Measurements from ENCODE around the gene NBPF1.
"Not testable (repeated sequence)": the region's sequence is repeated elsewhere in the genome, so short reads cannot be mapped to it uniquely, and the experiment has no call there.

DNA sequence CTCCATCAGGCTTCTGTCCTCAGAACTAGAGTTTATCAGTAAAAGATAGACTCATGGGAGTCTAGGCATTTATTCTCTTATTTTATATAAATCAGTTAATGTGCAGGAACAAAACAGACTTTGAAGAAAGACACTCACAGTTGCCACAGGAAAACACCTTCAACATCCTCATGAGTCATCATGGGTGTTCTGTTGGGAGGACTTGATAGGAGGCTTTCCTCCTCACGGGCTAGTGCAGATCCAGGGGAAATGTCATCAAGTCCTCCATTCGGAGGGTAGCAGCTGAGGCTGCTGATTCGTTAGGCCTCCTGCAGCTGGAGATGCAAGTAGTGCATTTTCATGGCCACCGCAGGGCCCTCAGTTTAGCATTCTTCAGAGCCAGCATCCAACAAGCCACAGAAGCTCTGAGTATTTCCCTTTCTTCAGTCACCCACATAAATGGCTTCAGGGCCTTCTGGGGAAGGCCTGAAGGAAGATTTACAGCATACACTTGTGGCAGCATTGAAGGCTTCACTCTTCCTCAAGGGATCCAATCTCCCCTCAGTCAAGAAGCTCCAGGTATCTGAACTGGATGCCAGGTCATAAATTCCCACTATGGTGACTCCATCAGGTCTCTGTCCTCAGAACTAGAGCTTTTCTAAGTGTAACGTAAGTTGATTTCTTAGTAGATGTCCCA lies 10.9 kb downstream of the NBPF1 start:
- not testable (repeated sequence) for TF ChIP-seq FOXK2 (IDR thresholded peaks at IDR 0.05); ELF4 (IDR thresholded peaks at IDR 0.05); BHLHE40 (IDR thresholded peaks at IDR 0.05; ENCODE audit: borderline replicate concordance); FOXM1 (IDR thresholded peaks at IDR 0.05; ENCODE audit: borderline replicate concordance); SP1 (IDR thresholded peaks at IDR 0.05); FOXA1 (IDR thresholded peaks at IDR 0.05); CTBP1 (IDR thresholded peaks at IDR 0.05; ENCODE audit: borderline replicate concordance); ZNF384 (IDR thresholded peaks at IDR 0.05); TARDBP (IDR thresholded peaks at IDR 0.05); SUZ12 (IDR thresholded peaks at IDR 0.05); LEF1 (IDR thresholded peaks at IDR 0.05; ENCODE audit: borderline replicate concordance)
- TF ChIP-seq, protein P1, sequence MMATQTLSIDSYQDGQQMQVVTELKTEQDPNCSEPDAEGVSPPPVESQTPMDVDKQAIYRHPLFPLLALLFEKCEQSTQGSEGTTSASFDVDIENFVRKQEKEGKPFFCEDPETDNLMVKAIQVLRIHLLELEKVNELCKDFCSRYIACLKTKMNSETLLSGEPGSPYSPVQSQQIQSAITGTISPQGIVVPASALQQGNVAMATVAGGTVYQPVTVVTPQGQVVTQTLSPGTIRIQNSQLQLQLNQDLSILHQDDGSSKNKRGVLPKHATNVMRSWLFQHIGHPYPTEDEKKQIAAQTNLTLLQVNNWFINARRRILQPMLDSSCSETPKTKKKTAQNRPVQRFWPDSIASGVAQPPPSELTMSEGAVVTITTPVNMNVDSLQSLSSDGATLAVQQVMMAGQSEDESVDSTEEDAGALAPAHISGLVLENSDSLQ (IDR thresholded peaks at IDR 0.05): not testable (repeated sequence)

Measured in HEK293T (cell line).